ENCODE measurements around the gene CNIH1.
"Not testable (repeated sequence)": the region's sequence is repeated elsewhere in the genome, so short reads cannot be mapped to it uniquely, and the experiment has no call there.

Gene CNIH1

GRCh38 chr14:54443981-54444380 lies 2.8 kb upstream of the CNIH1 start:
- no peaks in the 10 kb centered on the region for H3K27me3 ChIP-seq (replicated peaks)
- no peaks in the 10 kb centered on the region for H3K36me3 ChIP-seq (replicated peaks)
- in situ Hi-C loops (cut with HindIII; ENCODE audit: low pct_ligation_motif_present, low sequenced_read_pairs), result no loop called here
- H3K27ac ChIP-seq, result no peak overlapping the region
- DNase-seq, result no peak
- TF ChIP-seq CTCF (IDR thresholded peaks at IDR 0.05; ENCODE audit: low read depth, low read length, missing control alignments), result no peak
- H3K4me3 ChIP-seq (ENCODE audit: low read depth, low read length), result no peak overlapping the region

- DNase-seq; H3K4me3 ChIP-seq (ENCODE audit: low read depth, low read length); H3K27me3 ChIP-seq (replicated peaks); H3K36me3 ChIP-seq (replicated peaks); in situ Hi-C loops (cut with HindIII; ENCODE audit: low pct_ligation_motif_present, low sequenced_read_pairs); H3K27ac ChIP-seq: not testable (repeated sequence)
These were observed 1.8 kb upstream of the CNIH1 start for GRCh38 chr14:54442961-54443360.

- peak overlapping the region; percentile 90 for H3K27ac ChIP-seq
- DNase-seq, result no peak
- no peaks in the 10 kb centered on the region for H3K27me3 ChIP-seq (replicated peaks)
- H3K36me3 ChIP-seq (replicated peaks), result no peaks in the 10 kb centered on the region
- peak overlapping the region; percentile 76 for H3K4me3 ChIP-seq (ENCODE audit: low read depth, low read length)
- in situ Hi-C loops (cut with HindIII; ENCODE audit: low pct_ligation_motif_present, low sequenced_read_pairs), result no loop called here
- no peak for TF ChIP-seq CTCF (IDR thresholded peaks at IDR 0.05; ENCODE audit: low read depth, low read length, missing control alignments)
These were observed 700 bp downstream of the CNIH1 start for GRCh38 chr14:54440476-54440872.

GRCh38 chr14:54440037-54440436 lies 1.1 kb downstream of the CNIH1 start:
- no peaks in the 10 kb centered on the region for H3K36me3 ChIP-seq (replicated peaks)
- peak overlapping the region; percentile 90 for H3K27ac ChIP-seq
- no peak for TF ChIP-seq CTCF (IDR thresholded peaks at IDR 0.05; ENCODE audit: low read depth, low read length, missing control alignments)
- in situ Hi-C loops (cut with HindIII; ENCODE audit: low pct_ligation_motif_present, low sequenced_read_pairs), result no loop called here
- DNase-seq, result no peak
- H3K27me3 ChIP-seq (replicated peaks), result no peaks in the 10 kb centered on the region
- H3K4me3 ChIP-seq (ENCODE audit: low read depth, low read length), result peak overlapping the region; percentile 76

- in situ Hi-C loops (cut with HindIII; ENCODE audit: low pct_ligation_motif_present, low sequenced_read_pairs), result no loop called here
- TF ChIP-seq CTCF (IDR thresholded peaks at IDR 0.05; ENCODE audit: low read depth, low read length, missing control alignments), result no peak
- H3K36me3 ChIP-seq (replicated peaks), result no peaks in the 10 kb centered on the region
- H3K27me3 ChIP-seq (replicated peaks), result no peaks in the 10 kb centered on the region
- no peak overlapping the region for H3K27ac ChIP-seq
- no peak overlapping the region for H3K4me3 ChIP-seq (ENCODE audit: low read depth, low read length)
- no peak for DNase-seq
These were observed 2.5 kb downstream of the CNIH1 start for GRCh38 chr14:54438703-54439102.

- H3K27ac ChIP-seq; in situ Hi-C loops (cut with HindIII; ENCODE audit: low pct_ligation_motif_present, low sequenced_read_pairs); DNase-seq; H3K36me3 ChIP-seq (replicated peaks); H3K27me3 ChIP-seq (replicated peaks); H3K4me3 ChIP-seq (ENCODE audit: low read depth, low read length): not testable (repeated sequence)
These were observed 3.2 kb downstream of the CNIH1 start for GRCh38 chr14:54437954-54438353.

GRCh38 chr14:54435500-54435981 lies 5.6 kb downstream of the CNIH1 start:
- no peak for TF ChIP-seq CTCF (IDR thresholded peaks at IDR 0.05; ENCODE audit: low read depth, low read length, missing control alignments)
- DNase-seq, result peak; percentile 53
- Histone ChIP-seq H3K4me3 (ENCODE audit: low read depth, low read length) (no peak overlapping the region), H3K36me3 (replicated peaks) (peaks cover 4% of the 10 kb centered on the region), H3K27me3 (replicated peaks) (no peaks in the 10 kb centered on the region), H3K27ac (peak overlapping the region; percentile 69)
- in situ Hi-C loops (cut with HindIII; ENCODE audit: low pct_ligation_motif_present, low sequenced_read_pairs), result no loop called here
